Epithelial cell of esophagus (primary cell): Measurements from ENCODE around the gene CARMIL1.

Experiments used
- DNase-seq: peaks from one replicate; pipeline ENCODE4 v3.0.0; 2010; ENCODE audit warnings: low read depth
- H3K4me3 ChIP-seq: 2 replicates; pipeline ENCODE4 v1.5.1; 2011; ENCODE audit warnings: mild to moderate bottlenecking, low read length, control low read depth
- CTCF ChIP-seq: IDR thresholded peaks from 2 replicates; pipeline ENCODE4 v1.5.1; 2011; ENCODE audit warnings: low read depth, mild to moderate bottlenecking, low read length, control low read depth, inconsistent platforms; ENCODE audit not compliant: insufficient read depth; ENCODE audit errors: missing control alignments

The CARMIL1 gene

GRCh38 chr6:25486550-25486949 is 207.4 kb downstream of the CARMIL1 start:
- DNase-seq = no peak
- TF ChIP-seq CTCF = no peak
- H3K4me3 ChIP-seq = no peak overlapping the region

DNA sequence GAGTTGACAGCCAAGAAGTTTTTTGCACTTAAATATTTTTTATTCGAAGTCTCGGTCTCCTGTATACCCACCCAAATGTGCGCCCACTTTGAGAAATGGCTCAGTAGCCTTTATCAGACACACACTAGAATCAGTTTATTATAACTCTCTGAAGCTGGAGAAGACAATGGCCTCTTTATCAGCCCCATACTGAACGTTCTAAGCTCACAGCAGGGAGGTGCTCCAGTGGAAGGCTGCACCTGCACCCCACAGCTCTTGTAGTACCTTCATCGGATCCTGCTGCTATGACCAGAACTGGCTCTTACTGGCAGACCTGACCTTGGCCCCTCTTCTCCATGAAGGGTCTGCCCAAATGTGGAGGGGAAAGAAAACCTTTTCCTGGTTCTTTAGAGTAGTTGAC is 207.8 kb downstream of the CARMIL1 start:
- no peak overlapping the region for H3K4me3 ChIP-seq
- DNase-seq = no peak
- TF ChIP-seq CTCF = no peak

GRCh38 chr6:25488156-25488555 is 209.0 kb downstream of the CARMIL1 start:
- TF ChIP-seq CTCF = no peak
- no peak overlapping the region for H3K4me3 ChIP-seq
- DNase-seq = no peak

DNA sequence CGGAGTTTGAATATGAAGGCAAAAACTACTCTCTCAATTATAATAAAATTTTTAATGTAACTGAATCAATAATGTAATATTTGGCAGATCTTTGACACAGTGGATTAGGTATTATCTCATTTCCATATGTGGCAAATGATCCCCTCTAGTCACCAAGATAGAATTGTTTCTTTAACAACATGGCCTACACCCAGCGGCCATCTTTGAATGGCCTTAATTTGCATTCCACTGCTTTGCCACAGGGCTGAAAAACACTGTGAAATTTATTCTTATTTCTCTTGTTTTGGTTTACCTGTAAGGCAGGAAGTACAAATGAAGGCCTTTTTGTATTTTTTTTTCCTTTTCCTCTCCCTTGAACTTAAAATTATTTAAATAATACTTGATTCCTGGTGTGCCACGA is 210.2 kb downstream of the CARMIL1 start:
- no peak for TF ChIP-seq CTCF
- H3K4me3 ChIP-seq = no peak overlapping the region
- no peak for DNase-seq

DNA sequence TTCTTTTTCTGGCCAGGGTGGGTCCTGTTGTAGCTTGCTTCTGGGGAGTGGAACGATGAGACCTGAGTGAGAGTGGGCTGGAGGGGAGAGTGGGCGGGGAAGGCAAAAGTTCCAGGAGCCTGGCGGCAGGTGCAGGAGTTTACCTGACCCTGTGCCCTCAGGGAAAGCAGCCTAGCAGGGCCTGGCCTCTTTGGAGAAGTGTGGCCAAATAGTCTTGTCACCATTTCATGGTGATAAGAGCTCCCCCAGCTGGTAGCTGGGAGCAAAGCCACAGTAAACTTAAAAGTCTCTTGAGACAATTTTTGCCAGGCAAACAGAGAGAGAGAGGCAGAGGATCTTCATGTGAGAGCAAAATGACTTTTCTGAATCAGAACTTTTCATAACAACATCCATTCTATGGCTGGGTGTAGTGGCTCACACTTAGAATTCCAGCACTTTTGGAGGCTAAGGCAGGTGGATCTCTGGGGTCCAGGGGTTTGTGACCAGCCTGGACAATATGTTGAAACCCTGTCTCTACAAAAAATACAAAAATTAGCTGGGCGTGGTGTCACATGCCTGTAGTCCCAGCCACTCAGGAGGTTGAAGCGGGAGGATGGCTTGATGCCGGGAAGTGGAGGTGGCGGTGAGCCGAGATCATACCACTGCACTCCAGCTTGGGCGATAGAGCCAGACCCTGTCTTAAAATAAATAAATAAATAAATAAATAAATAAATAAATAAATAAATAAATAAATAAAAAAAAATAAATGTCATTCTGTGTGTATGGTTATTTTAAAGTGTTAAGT is 211.0 kb downstream of the CARMIL1 start:
- peak; percentile 83 for DNase-seq
- H3K4me3 ChIP-seq = no peak overlapping the region
- peak; percentile 94 for TF ChIP-seq CTCF

- no peak for DNase-seq
- H3K4me3 ChIP-seq = no peak overlapping the region
- TF ChIP-seq CTCF = no peak
These were observed 213.8 kb downstream of the CARMIL1 start for GRCh38 chr6:25492951-25493350.

DNA sequence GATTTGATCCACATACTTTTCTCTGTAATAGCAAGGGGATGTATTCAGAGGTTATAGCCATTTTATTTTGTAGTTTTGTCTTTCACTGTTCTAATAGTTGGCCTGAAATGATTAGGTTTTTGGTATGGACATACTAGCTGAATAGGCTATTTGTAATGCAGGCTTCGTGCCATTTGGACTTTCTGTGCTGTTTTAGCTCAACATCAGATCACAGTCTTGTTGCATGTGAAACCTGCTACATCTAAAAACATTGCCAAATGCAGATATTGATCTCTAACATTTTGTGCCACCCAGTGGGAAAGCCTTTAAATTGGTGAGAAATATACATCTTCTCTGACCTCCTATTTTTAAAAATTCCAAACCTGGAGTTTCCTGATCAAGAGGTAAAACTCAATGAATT is 215.3 kb downstream of the CARMIL1 start:
- TF ChIP-seq CTCF = no peak
- no peak for DNase-seq
- H3K4me3 ChIP-seq = no peak overlapping the region
